H9 (cell line): ENCODE data around the gene TEC. TPM values are rescaled to one million over a fixed set of nuclear protein-coding genes. Genes with fewer than 3 reads are reported as not detected.

ENCODE experiments used
- DNase-seq: peaks from one replicate; pipeline ENCODE4 v3.0.0-alpha.2; 2017
- H2AFZ ChIP-seq: one replicate; pipeline ENCODE4 v1.6.1; 2013; ENCODE audit warnings: mild to moderate bottlenecking, low read length, control low read depth, moderate library complexity
- H2AK5ac ChIP-seq: 2 replicates; pipeline ENCODE4 v1.6.1; 2013; ENCODE audit warnings: low read length, control low read depth, mixed read lengths; ENCODE audit not compliant: insufficient read length
- H2BK120ac ChIP-seq: one replicate; pipeline ENCODE4 v1.6.1; 2013; ENCODE audit warnings: low read depth, mild to moderate bottlenecking, low read length, control low read depth, inconsistent platforms; ENCODE audit not compliant: poor library complexity, severe bottlenecking
- H2BK12ac ChIP-seq: 2 replicates; pipeline ENCODE4 v1.6.1; 2013; ENCODE audit warnings: low read length, control low read depth, mixed read lengths, low read depth; ENCODE audit not compliant: insufficient read length
- H2BK15ac ChIP-seq: 2 replicates; pipeline ENCODE4 v1.6.1; 2013; ENCODE audit warnings: low read depth, low read length, control low read depth
- H2BK20ac ChIP-seq: one replicate; pipeline ENCODE4 v1.6.1; 2013; ENCODE audit warnings: low read depth, mild to moderate bottlenecking, low read length, control low read depth, inconsistent platforms; ENCODE audit not compliant: poor library complexity, severe bottlenecking
- H2BK5ac ChIP-seq: 2 replicates; pipeline ENCODE4 v1.6.1; 2013; ENCODE audit warnings: low read length, control low read depth, mixed read lengths; ENCODE audit not compliant: insufficient read length
- H3K14ac ChIP-seq: 2 replicates; pipeline ENCODE4 v1.6.1; 2013; ENCODE audit warnings: low read length, control low read depth; ENCODE audit not compliant: insufficient read depth
- H3K18ac ChIP-seq: 2 replicates; pipeline ENCODE4 v1.6.1; 2013; ENCODE audit warnings: low read depth, mild to moderate bottlenecking, mixed read lengths, low read length, control low read depth; ENCODE audit not compliant: insufficient read length
- H3K23ac ChIP-seq: 2 replicates; pipeline ENCODE4 v1.6.1; 2013; ENCODE audit warnings: low read length, control low read depth, mixed read lengths, low read depth; ENCODE audit not compliant: insufficient read length
- H3K23me2 ChIP-seq: 2 replicates; pipeline ENCODE4 v1.6.1; 2013; ENCODE audit warnings: low read depth, mild to moderate bottlenecking, mixed read lengths, low read length, control low read depth; ENCODE audit not compliant: insufficient read length, poor library complexity, severe bottlenecking
- H3K27ac ChIP-seq: 2 replicates; pipeline ENCODE4 v1.5.1; 2013; ENCODE audit warnings: low read length, control low read depth, mixed read lengths, low read depth; ENCODE audit not compliant: insufficient read length
- H3K27me3 ChIP-seq: 2 replicates; pipeline ENCODE4 v1.6.1; 2013; ENCODE audit warnings: low read length, control low read depth, inconsistent platforms; ENCODE audit not compliant: insufficient read depth
- H3K4ac ChIP-seq: 2 replicates; pipeline ENCODE4 v1.6.1; 2013; ENCODE audit warnings: low read depth, mild to moderate bottlenecking, control low read depth, inconsistent platforms, low read length, moderate library complexity
- H3K4me1 ChIP-seq: 2 replicates; pipeline ENCODE4 v1.6.1; 2013; ENCODE audit warnings: low read length, control low read depth, inconsistent platforms; ENCODE audit not compliant: insufficient read depth
- H3K4me2 ChIP-seq: 2 replicates; pipeline ENCODE4 v1.6.1; 2013; ENCODE audit warnings: low read length, control low read depth, mixed read lengths; ENCODE audit not compliant: insufficient read length, insufficient read depth
- H3K56ac ChIP-seq: 2 replicates; pipeline ENCODE4 v1.6.1; 2013; ENCODE audit warnings: low read depth, mild to moderate bottlenecking, mixed read lengths, low read length, control low read depth; ENCODE audit not compliant: insufficient read length
- H3K79me1 ChIP-seq: 2 replicates; pipeline ENCODE4 v1.6.1; 2013; ENCODE audit warnings: low read depth, mild to moderate bottlenecking, moderate library complexity, low read length, control low read depth, inconsistent platforms; ENCODE audit not compliant: insufficient read depth, poor library complexity, severe bottlenecking
- H3K79me2 ChIP-seq: 2 replicates; pipeline ENCODE4 v1.6.1; 2013; ENCODE audit warnings: low read length, control low read depth, inconsistent platforms; ENCODE audit not compliant: insufficient read depth
- H3K9ac ChIP-seq: 2 replicates; pipeline ENCODE4 v1.6.1; 2013; ENCODE audit warnings: low read length, control low read depth, mixed read lengths; ENCODE audit not compliant: insufficient read length; ENCODE audit errors: extremely low read depth
- H3K9me3 ChIP-seq: one replicate; pipeline ENCODE4 v1.6.1; 2013; ENCODE audit warnings: low read depth, low read length, inconsistent platforms; ENCODE audit not compliant: control insufficient read depth
- H3T11ph ChIP-seq: one replicate; pipeline ENCODE4 v1.6.1; 2013; ENCODE audit warnings: mild to moderate bottlenecking, low read length, control low read depth, inconsistent platforms
- H4K20me1 ChIP-seq: one replicate; pipeline ENCODE4 v1.6.1; 2013; ENCODE audit not compliant: control insufficient read depth, insufficient read length, insufficient read depth
- H4K5ac ChIP-seq: 2 replicates; pipeline ENCODE4 v1.6.1; 2013; ENCODE audit warnings: low read depth, mild to moderate bottlenecking, mixed read lengths, low read length, control low read depth; ENCODE audit not compliant: insufficient read length
- H4K8ac ChIP-seq: replicated peaks from 2 replicates; pipeline ENCODE4 v1.6.1; 2013; ENCODE audit warnings: low read length, control low read depth, mixed read lengths, low read depth; ENCODE audit not compliant: insufficient read length
- H4K91ac ChIP-seq: 2 replicates; pipeline ENCODE4 v1.6.1; 2013; ENCODE audit warnings: low read depth, mild to moderate bottlenecking, moderate library complexity, mixed read lengths, low read length, control low read depth; ENCODE audit not compliant: insufficient read length
- H3K27ac Mint-ChIP-seq, 3 experiments: 2 replicates in 2 of 3; 3 replicates in 1 of 3; pipeline ENCODE4 v1.8.0; 2020 to 2021; ENCODE audit warnings: mixed read lengths in 3 of 3, mild to moderate bottlenecking in 1 of 3, moderate library complexity in 1 of 3
- H3K27me3 Mint-ChIP-seq: 2 replicates; pipeline ENCODE4 v1.8.0; 2021; ENCODE audit warnings: low read depth, mild to moderate bottlenecking, moderate library complexity, mixed read lengths
- H3K36me3 Mint-ChIP-seq, 3 experiments: 2 replicates in 2 of 3; 3 replicates in 1 of 3; pipeline ENCODE4 v1.8.0; 2020 to 2021; ENCODE audit warnings: low read depth in 3 of 3, mixed read lengths in 3 of 3; ENCODE audit not compliant: insufficient read depth in 1 of 3
- H3K4me1 Mint-ChIP-seq, 2 experiments: 2 replicates each; pipeline ENCODE4 v1.8.0; 2020; ENCODE audit warnings: mixed read lengths in 2 of 2
- H3K4me3 Mint-ChIP-seq, 2 experiments: 2 replicates in 1 of 2; 3 replicates in 1 of 2; pipeline ENCODE4 v1.8.0; 2020 to 2021; ENCODE audit warnings: mild to moderate bottlenecking in 2 of 2, mixed read lengths in 2 of 2, moderate library complexity in 1 of 2
- H3K9me3 Mint-ChIP-seq, 2 experiments: 2 replicates in 1 of 2; 3 replicates in 1 of 2; pipeline ENCODE4 v1.8.0; 2020; ENCODE audit warnings: mild to moderate bottlenecking in 2 of 2, mixed read lengths in 2 of 2, moderate library complexity in 1 of 2
- WGBS: extraction: QIAGEN DNeasy Blood & Tissue Kit; methylation state at CpG from one replicate; pipeline ENCODE4 v1.1.7; 2013; ENCODE audit warnings: missing lambda C conversion rate, low lambda C conversion rate, mixed read lengths; ENCODE audit not compliant: insufficient read length; ENCODE audit errors: extremely low coverage; 5-methylcytosine and 5-hydroxymethylcytosine counted together
- total RNA-seq: library from RNA; stranded (reverse); gene quantifications from 2 replicates; pipeline ENCODE4 v1.2.1, GENCODE V29; 2021
- TF ChIP-seq, protein P1 (sequence below): fragments of 200-600 bp; sonication (generic); conservative IDR thresholded peaks from 3 replicates; pipeline ENCODE4 v1.8.0; 2021; ENCODE audit warnings: antibody characterized with exemption, mild to moderate bottlenecking

TEC gene
- total RNA-seq, 1 experiment from 2014 or later = 1.8 TPM

DNA sequence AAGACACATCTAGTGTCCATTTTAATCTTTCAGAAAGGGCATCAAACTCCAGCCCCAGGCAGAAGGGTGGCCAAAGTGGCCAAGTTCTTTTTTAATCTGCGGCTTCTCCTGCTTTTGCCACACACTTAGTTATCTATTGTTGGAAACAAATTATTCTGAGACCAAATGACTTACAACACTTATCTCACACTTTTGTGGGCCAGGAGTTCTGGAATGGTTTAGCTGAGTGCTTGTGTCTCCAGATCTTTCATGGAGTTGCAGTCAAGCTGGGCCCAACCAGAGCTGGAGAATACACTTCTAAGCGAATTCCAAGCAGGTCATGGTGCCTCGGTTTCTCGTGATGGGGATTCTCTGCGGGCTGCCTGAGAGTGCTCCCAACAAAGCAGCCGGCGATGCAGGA, 139.5 kb downstream of the TEC start:
- no peak overlapping the region for H4K8ac ChIP-seq
- no peaks in the 10 kb centered on the region for H3K79me2 ChIP-seq
- no peak overlapping the region for H3K14ac ChIP-seq
- no peak overlapping the region for H3K4me2 ChIP-seq
- no peaks in the 10 kb centered on the region for H3K9me3 Mint-ChIP-seq
- H3K4me3 Mint-ChIP-seq = no peak overlapping the region
- H2BK12ac ChIP-seq = no peak overlapping the region
- no peak overlapping the region for H3K4ac ChIP-seq
- H3K23ac ChIP-seq = no peak overlapping the region
- H3K27ac Mint-ChIP-seq = no peak overlapping the region
- TF ChIP-seq, protein P1, sequence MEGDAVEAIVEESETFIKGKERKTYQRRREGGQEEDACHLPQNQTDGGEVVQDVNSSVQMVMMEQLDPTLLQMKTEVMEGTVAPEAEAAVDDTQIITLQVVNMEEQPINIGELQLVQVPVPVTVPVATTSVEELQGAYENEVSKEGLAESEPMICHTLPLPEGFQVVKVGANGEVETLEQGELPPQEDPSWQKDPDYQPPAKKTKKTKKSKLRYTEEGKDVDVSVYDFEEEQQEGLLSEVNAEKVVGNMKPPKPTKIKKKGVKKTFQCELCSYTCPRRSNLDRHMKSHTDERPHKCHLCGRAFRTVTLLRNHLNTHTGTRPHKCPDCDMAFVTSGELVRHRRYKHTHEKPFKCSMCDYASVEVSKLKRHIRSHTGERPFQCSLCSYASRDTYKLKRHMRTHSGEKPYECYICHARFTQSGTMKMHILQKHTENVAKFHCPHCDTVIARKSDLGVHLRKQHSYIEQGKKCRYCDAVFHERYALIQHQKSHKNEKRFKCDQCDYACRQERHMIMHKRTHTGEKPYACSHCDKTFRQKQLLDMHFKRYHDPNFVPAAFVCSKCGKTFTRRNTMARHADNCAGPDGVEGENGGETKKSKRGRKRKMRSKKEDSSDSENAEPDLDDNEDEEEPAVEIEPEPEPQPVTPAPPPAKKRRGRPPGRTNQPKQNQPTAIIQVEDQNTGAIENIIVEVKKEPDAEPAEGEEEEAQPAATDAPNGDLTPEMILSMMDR = no peak
- H3K18ac ChIP-seq = no peak overlapping the region
- H4K91ac ChIP-seq = no peak overlapping the region
- WGBS = no CpG with 5 or more reads among the region's 7 CpGs
- no peaks in the 10 kb centered on the region for H3K23me2 ChIP-seq
- H2AFZ ChIP-seq = no peak overlapping the region
- no peak overlapping the region for H2BK5ac ChIP-seq
- no peaks in the 10 kb centered on the region; a peak in 2 of 7 replicates for H3K36me3 Mint-ChIP-seq
- no peaks in the 10 kb centered on the region for H3K27me3 ChIP-seq
- H3T11ph ChIP-seq = no peak overlapping the region
- H2BK15ac ChIP-seq = no peak overlapping the region
- H2AK5ac ChIP-seq = no peak overlapping the region
- no peak overlapping the region for H3K27ac ChIP-seq
- no peak overlapping the region for H2BK20ac ChIP-seq
- H3K9ac ChIP-seq = no peak overlapping the region
- no peak overlapping the region for H3K56ac ChIP-seq
- no peaks in the 10 kb centered on the region for H3K9me3 ChIP-seq
- no peaks in the 10 kb centered on the region for H3K79me1 ChIP-seq
- peaks cover 3% of the 10 kb centered on the region; the same call in 1 of the 2 replicates for H3K4me1 ChIP-seq
- no peak overlapping the region for H4K5ac ChIP-seq
- no peaks in the 10 kb centered on the region for H4K20me1 ChIP-seq
- peaks cover 36 to 48% of the 10 kb centered on the region in 2 experiments for H3K4me1 Mint-ChIP-seq
- H3K27me3 Mint-ChIP-seq = peaks cover 2% of the 10 kb centered on the region; the same call in 1 of the 2 replicates
- H2BK120ac ChIP-seq = no peak overlapping the region
- no peak for DNase-seq
